ENCODE measurements around the gene MAN1A1.

- no peak for TF ChIP-seq CTCF (IDR thresholded peaks at IDR 0.05; ENCODE audit: low read depth, low read length, poor library complexity, severe bottlenecking)
- no peak for TF ChIP-seq EZH2phosphoT487 (IDR thresholded peaks at IDR 0.05; ENCODE audit: borderline replicate concordance, low read length)
Observed at GRCh38 chr6:119166024-119166784, 183.4 kb downstream of the MAN1A1 start.
